ENCODE results near the gene LIPE. TPM values are rescaled to one million over a fixed set of nuclear protein-coding genes. Genes with fewer than 3 reads are reported as not detected.

Gene LIPE
- total RNA-seq, 1 donor from 2014 or later = 3.2 TPM

DNA sequence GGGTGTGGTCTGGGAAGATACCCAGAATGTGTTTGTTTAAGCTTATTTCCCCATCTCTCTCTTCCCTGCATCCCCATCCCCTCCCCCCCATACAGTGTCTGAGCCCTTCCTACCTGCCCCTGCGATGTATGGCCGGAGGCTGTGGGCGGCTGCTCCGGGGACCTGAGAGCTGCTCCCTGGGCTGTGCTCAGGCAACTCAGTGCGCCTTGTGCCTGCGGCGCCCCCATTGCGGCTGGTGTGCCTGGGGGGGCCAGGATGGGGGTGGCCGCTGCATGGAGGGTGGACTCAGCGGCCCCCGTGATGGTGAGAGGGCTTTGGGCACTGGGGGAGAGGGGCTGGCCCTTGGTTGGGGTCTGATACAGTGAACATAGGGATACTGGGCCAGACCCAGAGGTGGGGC is 58.8 kb downstream of the LIPE start:
- TF ChIP-seq, protein P1, sequence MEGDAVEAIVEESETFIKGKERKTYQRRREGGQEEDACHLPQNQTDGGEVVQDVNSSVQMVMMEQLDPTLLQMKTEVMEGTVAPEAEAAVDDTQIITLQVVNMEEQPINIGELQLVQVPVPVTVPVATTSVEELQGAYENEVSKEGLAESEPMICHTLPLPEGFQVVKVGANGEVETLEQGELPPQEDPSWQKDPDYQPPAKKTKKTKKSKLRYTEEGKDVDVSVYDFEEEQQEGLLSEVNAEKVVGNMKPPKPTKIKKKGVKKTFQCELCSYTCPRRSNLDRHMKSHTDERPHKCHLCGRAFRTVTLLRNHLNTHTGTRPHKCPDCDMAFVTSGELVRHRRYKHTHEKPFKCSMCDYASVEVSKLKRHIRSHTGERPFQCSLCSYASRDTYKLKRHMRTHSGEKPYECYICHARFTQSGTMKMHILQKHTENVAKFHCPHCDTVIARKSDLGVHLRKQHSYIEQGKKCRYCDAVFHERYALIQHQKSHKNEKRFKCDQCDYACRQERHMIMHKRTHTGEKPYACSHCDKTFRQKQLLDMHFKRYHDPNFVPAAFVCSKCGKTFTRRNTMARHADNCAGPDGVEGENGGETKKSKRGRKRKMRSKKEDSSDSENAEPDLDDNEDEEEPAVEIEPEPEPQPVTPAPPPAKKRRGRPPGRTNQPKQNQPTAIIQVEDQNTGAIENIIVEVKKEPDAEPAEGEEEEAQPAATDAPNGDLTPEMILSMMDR (IDR thresholded peaks at IDR 0.05) = no peak
- H3K27ac ChIP-seq = no peak overlapping the region
- no peaks in the 10 kb centered on the region for H3K27me3 ChIP-seq (ENCODE audit: low read depth)
- intact Hi-C loops (cut with DNase I) = no loop called here
- ATAC-seq (no peak), DNase-seq (no peak)
- peaks cover under 1% of the 10 kb centered on the region for H3K36me3 ChIP-seq
- no peaks in the 10 kb centered on the region for H3K4me1 ChIP-seq
- H3K4me3 ChIP-seq = no peak overlapping the region
- no peaks in the 10 kb centered on the region for H3K9me3 ChIP-seq

DNA sequence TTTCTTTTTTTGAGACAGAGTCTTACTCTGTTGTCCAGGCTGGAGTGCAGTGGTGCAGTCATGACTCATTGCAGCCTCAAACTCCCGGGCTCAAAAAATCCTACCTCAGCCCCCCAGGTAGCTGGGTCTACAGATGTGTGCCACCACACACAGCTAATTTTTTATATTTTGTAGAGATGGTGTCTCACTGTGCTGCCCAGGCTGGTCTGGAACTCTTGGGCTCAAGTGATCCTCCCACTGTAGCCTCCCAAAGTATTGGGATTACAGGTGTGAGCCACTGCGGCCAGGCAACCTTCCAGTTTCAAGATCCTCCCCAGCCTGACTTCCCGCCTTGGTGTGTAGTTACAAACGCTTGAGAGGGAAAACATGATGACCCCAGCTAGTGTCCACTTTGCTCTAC is 59.3 kb downstream of the LIPE start:
- TF ChIP-seq, protein P1 (IDR thresholded peaks at IDR 0.05) = no peak
- Histone ChIP-seq H3K4me1 (no peaks in the 10 kb centered on the region), H3K4me3 (no peak overlapping the region), H3K36me3 (peaks cover 5% of the 10 kb centered on the region), H3K9me3 (no peaks in the 10 kb centered on the region), H3K27ac (no peak overlapping the region), H3K27me3 (ENCODE audit: low read depth) (no peaks in the 10 kb centered on the region)
- intact Hi-C loops (cut with DNase I) = no loop called here
- DNase-seq (no peak), ATAC-seq (no peak)

DNA sequence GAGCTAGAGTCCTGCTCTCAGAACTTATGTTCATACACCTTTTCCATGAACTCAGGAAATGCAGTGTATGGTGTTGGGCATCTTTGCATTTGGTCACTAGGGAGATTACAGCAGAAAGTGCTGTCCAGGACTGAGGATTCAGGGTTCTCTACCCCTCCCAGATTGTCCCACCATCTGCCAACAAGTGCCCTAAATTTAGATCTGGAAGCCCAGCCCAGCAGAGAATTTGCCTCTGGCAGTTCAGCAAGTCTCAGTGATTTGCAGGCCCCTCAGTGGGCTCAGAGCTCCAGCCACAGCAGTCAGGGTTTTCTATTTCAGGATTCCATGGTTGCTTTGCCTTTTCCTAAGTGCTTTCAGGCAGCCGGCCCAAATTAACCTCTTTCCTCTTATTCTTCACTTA is 60.5 kb downstream of the LIPE start:
- no peaks in the 10 kb centered on the region for H3K4me1 ChIP-seq
- ATAC-seq = no peak
- TF ChIP-seq, protein P1 (IDR thresholded peaks at IDR 0.05) = no peak
- peaks cover 5% of the 10 kb centered on the region for H3K36me3 ChIP-seq
- intact Hi-C loops (cut with DNase I) = no loop called here
- no peak overlapping the region for H3K4me3 ChIP-seq
- H3K9me3 ChIP-seq = no peaks in the 10 kb centered on the region
- no peaks in the 10 kb centered on the region for H3K27me3 ChIP-seq (ENCODE audit: low read depth)
- H3K27ac ChIP-seq = no peak overlapping the region
- DNase-seq = no peak

DNA sequence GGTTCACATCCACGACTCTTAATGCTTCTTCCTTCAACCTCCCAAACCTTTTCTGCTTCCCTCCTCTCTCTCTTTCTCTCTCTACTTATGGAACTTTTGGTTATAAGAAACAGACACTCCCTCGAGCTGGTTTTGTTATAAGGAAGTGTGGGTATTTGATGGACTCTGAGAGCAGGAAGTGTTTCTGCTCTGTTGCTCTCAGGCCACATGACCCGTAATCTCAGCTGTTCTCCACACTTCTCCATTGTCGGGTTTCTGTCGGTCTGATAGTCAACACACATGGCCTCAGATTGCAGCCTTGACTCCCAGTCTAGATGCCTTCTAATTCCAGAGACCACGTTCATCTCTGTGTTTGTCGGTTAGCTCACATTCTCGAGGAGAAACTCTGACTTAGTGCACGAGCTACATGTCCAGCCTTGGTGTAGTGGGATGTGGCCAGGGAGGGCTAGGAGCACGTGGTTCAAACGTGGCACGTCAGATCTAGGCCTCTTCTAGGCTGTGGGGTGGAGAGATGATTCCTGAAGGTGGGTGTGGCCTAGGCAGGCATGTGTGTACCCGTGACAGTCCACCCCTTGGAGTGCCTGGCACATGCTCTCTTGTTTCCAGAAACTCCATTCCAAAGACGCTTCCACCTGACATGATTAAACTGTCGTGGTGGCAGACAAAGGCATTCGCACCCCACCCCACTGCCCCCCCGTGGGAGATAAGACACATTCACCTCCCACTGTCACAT is 63.4 kb downstream of the LIPE start:
- intact Hi-C loops (cut with DNase I) = no loop called here
- Histone ChIP-seq H3K27me3 (ENCODE audit: low read depth) (no peaks in the 10 kb centered on the region), H3K9me3 (no peaks in the 10 kb centered on the region), H3K4me3 (no peak overlapping the region), H3K36me3 (peaks cover 21% of the 10 kb centered on the region), H3K27ac (peak overlapping the region; percentile 18), H3K4me1 (no peaks in the 10 kb centered on the region)
- no peak for DNase-seq
- TF ChIP-seq, protein P1 (IDR thresholded peaks at IDR 0.05) = no peak
- ATAC-seq = peak in 1 of 2 donors; percentile 20

DNA sequence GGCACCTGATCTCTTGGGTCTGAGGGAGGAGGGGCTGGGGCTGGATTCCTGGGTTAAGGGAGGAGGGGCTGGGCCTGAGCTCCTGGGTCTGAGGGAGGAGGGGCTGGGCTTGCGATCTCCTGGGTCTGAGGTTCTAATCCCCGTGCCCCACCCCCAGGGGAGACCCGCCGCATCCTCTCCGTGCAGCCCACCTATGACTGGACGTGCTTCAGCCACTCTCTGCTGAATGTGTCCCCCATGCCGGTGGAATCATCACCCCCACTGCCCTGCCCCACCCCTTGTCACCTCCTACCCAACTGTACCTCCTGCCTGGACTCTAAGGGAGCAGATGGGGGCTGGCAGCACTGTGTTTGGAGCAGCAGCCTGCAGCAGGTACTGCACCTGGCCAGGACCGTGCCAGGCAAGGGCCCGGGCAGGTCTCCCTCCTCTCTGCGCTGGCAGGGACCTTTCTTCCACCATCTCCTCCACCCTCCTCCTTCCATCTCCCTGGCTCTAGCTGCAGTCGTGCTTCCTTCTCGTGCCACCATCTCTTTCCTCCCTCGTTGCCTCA is 64.2 kb downstream of the LIPE start:
- no peak overlapping the region for H3K4me3 ChIP-seq
- TF ChIP-seq, protein P1 (IDR thresholded peaks at IDR 0.05) = no peak
- no peak for ATAC-seq

More for the DNA sequence above, 64.2 kb downstream of the LIPE start:
- H3K27ac ChIP-seq = peak overlapping the region; percentile 18
- peaks cover 26% of the 10 kb centered on the region for H3K36me3 ChIP-seq
- no peaks in the 10 kb centered on the region for H3K27me3 ChIP-seq (ENCODE audit: low read depth)
- no peaks in the 10 kb centered on the region for H3K4me1 ChIP-seq
- intact Hi-C loops (cut with DNase I) = no loop called here
- H3K9me3 ChIP-seq = no peaks in the 10 kb centered on the region
- no peak for DNase-seq
